ENCODE results near the gene LRRC4.

GRCh38 chr7:128008744-128009143 is 22.5 kb downstream of the LRRC4 start:
- TF ChIP-seq POLR2A (IDR thresholded peaks at IDR 0.05; ENCODE audit: low read depth, low read length) (no peak), POLR2AphosphoS5 (IDR thresholded peaks at IDR 0.05; ENCODE audit: low read depth, low read length) (no peak), TAF1 (IDR thresholded peaks at IDR 0.05; ENCODE audit: borderline replicate concordance, low read depth, low read length) (no peak)
